HG02588 (cell line): ENCODE measurements around the gene ZNF234.
"Not testable (repeated sequence)": the region's sequence is repeated elsewhere in the genome, so short reads cannot be mapped to it uniquely, and the experiment has no call there.

ENCODE experiments used
- ATAC-seq: cut with Tn5 transposase; IDR thresholded peaks from one replicate; pipeline ENCODE4 v1.9.1; 2021; ENCODE audit warnings: mild to moderate bottlenecking, moderate library complexity; ENCODE audit not compliant: unreplicated experiment

The ZNF234 gene

GRCh38 chr19:44141191-44142058 is at the start of gene ZNF234:
TSS of gene ZNF234 (plus strand) at chr19:44141554. CDS start at chr19:44144633, 3,079 bp downstream.
- ATAC-seq, result peak; percentile 68

GRCh38 chr19:44092108-44092507 is 49.2 kb upstream of the ZNF234 start:
- ATAC-seq, result no peak

GRCh38 chr19:44093931-44094765 is 47.2 kb upstream of the ZNF234 start, which contains the start of gene ZNF224:
TSS of gene ZNF224 (plus strand) at chr19:44094361. CDS start at chr19:44097874, 3,513 bp downstream.
- ATAC-seq, result peak; percentile 90

GRCh38 chr19:44107751-44108150 is 33.6 kb upstream of the ZNF234 start:
- no peak for ATAC-seq

GRCh38 chr19:44109458-44109857 is 31.9 kb upstream of the ZNF234 start:
- no peak for ATAC-seq

GRCh38 chr19:44111910-44112463 is 29.4 kb upstream of the ZNF234 start:
- no peak for ATAC-seq

GRCh38 chr19:44112802-44113137 is 28.6 kb upstream of the ZNF234 start:
- ATAC-seq, result peak; percentile 6

- peak; percentile 94 for ATAC-seq
These were observed 28.1 kb upstream of the ZNF234 start, which contains the start of gene ZNF225 for GRCh38 chr19:44113138-44113783. TSS of gene ZNF225 (plus strand) at chr19:44113399. CDS start at chr19:44115828, 2,429 bp downstream.

GRCh38 chr19:44113784-44114390 is 27.5 kb upstream of the ZNF234 start:
- ATAC-seq, result no peak

- not testable (repeated sequence) for ATAC-seq
These were observed 20.2 kb upstream of the ZNF234 start for GRCh38 chr19:44121162-44121561.

- no peak for ATAC-seq
These were observed 9.4 kb upstream of the ZNF234 start for GRCh38 chr19:44131955-44132354.

GRCh38 chr19:44142059-44142433 is 692 bp downstream of the ZNF234 start:
- ATAC-seq, result peak; percentile 11

- no peak for ATAC-seq
These were observed 8.4 kb downstream of the ZNF234 start for GRCh38 chr19:44149776-44150175.

GRCh38 chr19:44151491-44151890 is 10.1 kb downstream of the ZNF234 start:
- no peak for ATAC-seq

GRCh38 chr19:44156475-44156874 is 15.1 kb downstream of the ZNF234 start:
- ATAC-seq, result no peak

GRCh38 chr19:44163789-44164188 is 22.4 kb downstream of the ZNF234 start:
- ATAC-seq, result no peak

GRCh38 chr19:44164327-44164672 is 22.9 kb downstream of the ZNF234 start:
- ATAC-seq, result no peak

- peak; percentile 85 for ATAC-seq
These were observed 23.5 kb downstream of the ZNF234 start, which contains the start of gene ZNF226 for GRCh38 chr19:44164673-44165512. TSS of gene ZNF226 (plus strand) at chr19:44165100. CDS start at chr19:44170081, 4,981 bp downstream.

GRCh38 chr19:44170660-44171059 is 29.3 kb downstream of the ZNF234 start:
- ATAC-seq, result not testable (repeated sequence)
